ENCODE results near the gene SPOP. TPM values are rescaled to one million over a fixed set of nuclear protein-coding genes. Genes with fewer than 3 reads are reported as not detected.

The SPOP gene
- 64.6 and 88.3 TPM in 2 replicates for total RNA-seq

GRCh38 chr17:49677933-49678847 is at the start of gene SPOP:
SPOP (minus strand) TSS chr17:49678097; CDS start chr17:49622810, 55,287 bp downstream.

GRCh38 chr17:49707608-49708514 is 30.0 kb upstream of the SPOP start, which contains the start of gene SLC35B1:
SLC35B1 (minus strand) TSS chr17:49707964; CDS start chr17:49707833, 131 bp downstream.

GRCh38 chr17:49575679-49576087 is 102.2 kb downstream of the SPOP start, which contains the start of gene NXPH3:
NXPH3 (plus strand) TSS chr17:49575871; CDS start chr17:49576220, 349 bp downstream.

Other genes with a start within 250 kb of the SPOP start
- gene NGFR, start 182.8 kb downstream of the SPOP start, total RNA-seq, result under 0.01 and 0.30 TPM in 2 replicates
- gene NXPH3, start 102.2 kb downstream of the SPOP start, total RNA-seq, result under 0.01 and 0.61 TPM in 2 replicates
- gene SLC35B1, start 29.9 kb upstream of the SPOP start, total RNA-seq, result 60.1 and 71.4 TPM in 2 replicates
- gene FAM117A, start 86.0 kb upstream of the SPOP start, total RNA-seq, result 1.6 and 1.8 TPM in 2 replicates
- gene KAT7, start 110.6 kb upstream of the SPOP start, total RNA-seq, result 23.7 and 36.8 TPM in 2 replicates
- gene TAC4, start 170.0 kb upstream of the SPOP start, total RNA-seq, result not detected in 2 replicates

All from epithelial cell of umbilical artery (primary cell).